GM19043 (cell line): ENCODE measurements around the gene WDR18.
"Not testable (repeated sequence)": the region's sequence is repeated elsewhere in the genome, so short reads cannot be mapped to it uniquely, and the experiment has no call there.

Source experiments
- ATAC-seq: cut with Tn5 transposase; IDR thresholded peaks from one replicate; pipeline ENCODE4 v1.9.1; 2021; ENCODE audit warnings: low read depth; ENCODE audit not compliant: unreplicated experiment

Gene WDR18

DNA sequence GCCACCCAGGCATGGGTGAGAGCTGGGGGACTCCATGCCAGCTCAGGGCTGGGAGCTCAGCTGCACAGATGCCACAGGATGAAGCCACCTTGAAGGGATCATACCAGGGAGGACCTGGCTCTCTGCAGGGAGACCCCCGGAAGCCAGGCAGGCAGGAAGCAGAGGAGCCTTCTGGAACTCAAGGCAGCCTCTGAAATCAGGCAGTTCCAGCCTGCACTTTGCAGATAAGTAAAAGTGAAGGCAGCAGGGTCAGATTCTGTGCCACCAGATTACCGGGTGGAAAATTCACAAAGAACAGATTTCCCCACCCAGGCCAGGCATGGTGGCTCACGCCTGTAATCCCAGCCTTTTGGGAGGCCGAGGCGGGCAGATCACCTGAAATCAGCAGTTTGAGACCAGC lies 34.2 kb downstream of the WDR18 start:
- ATAC-seq, result no peak

DNA sequence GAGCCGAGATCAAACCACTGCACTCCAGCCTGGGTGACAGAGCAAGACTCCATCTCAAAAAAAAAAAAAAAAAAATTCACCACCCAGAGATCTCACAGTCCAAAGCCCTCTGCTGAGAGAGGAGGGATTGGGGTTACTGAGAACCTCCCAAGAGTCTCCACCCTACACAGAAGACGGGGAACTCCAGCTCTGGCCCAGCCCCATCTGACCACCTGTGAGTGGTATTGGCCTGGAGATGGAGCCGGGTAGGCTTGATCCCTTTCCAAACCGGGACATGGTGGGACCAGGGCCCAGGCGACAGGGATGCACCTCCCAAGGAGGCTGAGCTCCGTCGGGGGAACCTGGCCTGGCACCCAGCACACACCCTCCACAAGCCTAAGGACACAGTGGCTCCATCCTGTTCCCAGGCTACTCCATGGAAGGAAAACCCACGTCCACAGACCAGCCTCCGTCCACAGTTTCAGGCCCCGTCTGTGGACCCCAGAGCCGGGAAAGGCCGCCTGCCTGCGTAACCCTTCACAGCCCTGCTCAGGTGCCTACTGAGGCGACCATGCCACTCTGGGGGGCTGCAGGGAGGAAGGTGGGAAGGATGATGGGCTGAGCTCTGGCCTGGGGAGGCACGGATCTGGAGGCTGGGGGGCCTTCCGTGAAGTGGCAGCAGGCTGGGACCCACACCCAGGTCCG lies 34.9 kb downstream of the WDR18 start:
- no peak for ATAC-seq

DNA sequence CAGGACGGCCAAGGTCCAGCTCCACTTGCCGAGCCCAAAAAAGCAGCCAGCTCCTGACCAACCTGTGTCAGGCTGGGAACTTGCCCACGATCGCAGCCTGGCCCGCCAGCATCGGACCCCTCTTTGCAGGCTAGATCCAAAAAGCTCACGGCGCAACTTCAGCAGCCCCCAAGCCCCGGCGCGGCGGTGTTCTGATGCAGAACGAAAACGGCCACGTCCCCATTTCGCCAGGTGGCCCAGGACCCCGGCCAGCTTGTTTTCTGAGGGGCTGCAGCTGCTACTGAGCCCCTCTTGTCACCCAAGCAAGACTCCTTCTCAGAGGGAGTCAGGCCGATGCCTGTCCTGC lies 35.4 kb downstream of the WDR18 start:
- ATAC-seq, result no peak

DNA sequence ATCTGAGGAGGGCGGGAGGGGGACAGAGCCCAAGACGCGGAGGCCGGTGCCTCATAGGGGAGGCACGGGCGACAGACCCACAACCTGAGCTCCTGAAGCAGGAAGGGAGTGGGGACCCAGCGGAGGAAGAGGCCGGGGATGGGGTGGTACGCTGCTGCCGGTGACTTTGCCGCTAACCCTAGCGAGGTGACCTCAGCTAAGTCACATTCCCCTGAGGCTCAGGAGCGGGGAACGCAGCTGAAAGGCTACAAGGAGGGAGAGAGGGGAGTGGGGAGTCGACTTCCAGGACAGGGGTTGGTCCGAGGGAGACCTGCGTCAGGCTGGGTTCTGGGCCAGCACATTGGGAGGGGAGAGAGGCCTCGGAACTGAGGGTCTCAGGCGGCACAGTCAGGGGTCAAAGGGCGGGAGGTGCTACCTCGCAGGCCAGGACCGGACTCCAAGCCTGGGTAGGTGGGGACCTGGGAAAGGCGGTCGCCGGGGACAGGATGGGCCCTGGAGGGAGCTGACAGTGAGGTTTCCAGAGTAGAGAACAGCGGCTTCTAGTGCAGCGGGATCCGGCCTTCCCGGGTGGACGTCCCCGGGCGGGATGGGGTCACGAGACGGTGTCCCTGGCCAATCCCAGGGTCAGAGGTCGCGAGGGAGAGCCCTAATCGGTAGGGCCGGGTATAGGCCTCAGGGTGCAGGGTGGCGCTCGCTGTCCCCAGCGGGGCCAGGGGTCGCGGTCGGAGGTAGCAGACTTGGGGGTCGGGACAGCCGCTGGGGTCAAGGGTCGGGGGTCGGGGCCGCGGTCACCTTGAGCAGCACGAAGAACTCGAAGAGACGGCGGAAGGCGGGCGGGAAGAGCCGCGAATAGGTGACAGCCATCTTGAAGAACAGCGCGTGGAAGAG lies 36.1 kb downstream of the WDR18 start:
- ATAC-seq, result no peak

DNA sequence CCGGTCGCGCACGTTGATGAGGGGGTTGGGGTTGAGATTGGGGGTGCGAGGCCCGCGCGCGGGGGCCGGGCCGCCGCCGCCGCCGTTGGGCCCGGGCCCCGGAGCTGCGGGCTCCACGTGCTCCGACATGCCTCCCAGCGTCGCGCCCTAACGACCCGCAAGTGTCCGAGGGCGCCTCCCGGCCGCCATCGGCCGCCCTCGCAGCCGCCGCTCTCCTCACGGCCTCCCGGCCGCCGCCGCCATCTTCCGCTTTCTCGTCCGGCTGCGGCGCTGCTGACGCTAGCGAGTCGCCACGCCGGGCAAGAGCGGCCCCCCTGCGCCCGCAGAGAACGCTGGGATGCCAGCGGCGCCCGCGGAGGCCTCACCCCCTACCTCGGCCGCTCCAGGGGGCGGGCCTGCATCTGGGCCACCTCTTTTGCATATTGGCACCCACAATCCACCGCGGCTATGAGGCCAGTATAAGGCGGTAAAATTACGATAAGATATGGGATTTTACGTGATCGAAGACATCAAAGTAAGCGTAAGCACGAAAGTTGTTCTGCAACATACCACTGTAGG lies 36.8 kb downstream of the WDR18 start, which contains the start of gene TMEM259:
TSS of gene TMEM259 (minus strand) at position 256 of the 558 bp plus-strand sequence. CDS start at position 129, 127 bp downstream.
- peak; percentile 80 for ATAC-seq

DNA sequence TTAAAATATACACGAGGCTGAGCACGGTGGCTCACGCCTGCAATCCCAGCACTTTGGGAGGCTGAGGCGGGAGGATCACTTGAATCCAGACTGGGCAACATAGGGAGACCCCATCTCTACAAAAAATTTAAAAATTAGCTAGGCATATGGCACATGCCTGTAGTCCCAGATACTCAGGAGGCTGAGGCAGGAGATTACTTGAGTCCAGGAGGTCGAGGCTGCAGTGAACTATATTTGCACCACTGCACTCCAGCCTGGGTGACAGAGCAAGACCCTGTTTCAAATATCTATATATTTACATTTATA lies 39.7 kb downstream of the WDR18 start:
- ATAC-seq, result not testable (repeated sequence)

DNA sequence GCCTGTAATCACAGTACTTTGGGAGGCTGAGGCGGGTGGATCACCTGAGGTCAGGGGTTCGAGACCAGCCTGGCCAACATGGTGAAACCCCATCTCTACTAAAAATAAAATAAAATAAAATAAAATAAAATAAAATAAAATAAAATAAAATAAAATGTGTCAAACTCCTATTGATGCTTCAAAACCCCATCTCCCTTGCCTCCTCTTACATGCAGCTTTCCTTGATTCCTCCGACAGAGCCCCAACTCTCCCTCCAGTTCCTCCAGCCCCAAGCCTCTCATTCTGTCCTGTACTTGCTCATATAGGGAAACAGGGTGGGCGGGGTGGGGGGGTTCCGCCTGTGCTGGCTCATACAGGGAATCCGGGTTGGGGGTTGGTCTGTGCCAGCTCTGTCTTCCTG lies 40.9 kb downstream of the WDR18 start:
- not testable (repeated sequence) for ATAC-seq

DNA sequence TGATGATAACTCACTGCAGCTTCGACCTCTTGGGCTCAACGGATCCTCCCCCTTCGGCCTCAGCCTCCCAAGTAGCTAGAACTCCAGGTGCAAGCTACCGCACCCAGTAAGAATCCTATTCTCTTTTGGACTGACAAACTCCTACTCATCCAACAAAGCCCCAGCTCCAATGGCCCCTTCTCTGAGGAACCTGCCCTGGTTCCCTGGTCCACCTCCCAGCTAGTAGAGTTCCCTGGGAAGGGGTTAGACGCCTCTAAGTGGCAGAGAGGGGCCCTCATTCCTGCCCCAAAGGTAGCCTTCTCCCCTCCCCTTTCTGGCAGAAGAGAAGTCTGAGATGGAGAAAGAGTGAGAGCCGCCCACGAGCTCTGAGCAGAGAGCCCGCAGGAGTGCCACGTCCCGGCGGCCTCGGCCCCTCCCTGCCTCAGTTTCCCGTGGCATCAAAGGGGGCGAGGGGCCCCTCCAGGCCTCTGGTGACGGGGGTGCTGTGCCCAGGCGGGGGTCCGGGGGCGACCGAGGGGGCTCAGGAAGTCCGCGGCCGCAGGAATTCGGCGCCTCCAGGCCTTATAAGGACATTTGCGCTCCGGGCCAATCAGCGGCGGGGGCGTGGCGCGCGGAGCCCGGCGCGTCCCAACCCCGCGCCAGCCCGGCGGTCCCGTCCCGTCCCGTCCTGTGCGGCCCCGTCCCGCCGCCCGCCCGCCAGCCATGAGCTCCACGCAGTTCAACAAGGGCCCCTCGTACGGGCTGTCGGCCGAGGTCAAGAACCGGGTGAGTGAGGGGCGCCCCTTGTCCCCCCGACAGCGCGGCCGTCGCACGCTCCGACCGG lies 42.0 kb downstream of the WDR18 start, which contains the start of gene CNN2:
TSS of gene CNN2 (plus strand) at position 649 of the 823 bp plus-strand sequence. CDS start at position 703, 54 bp downstream.
- no peak for ATAC-seq

DNA sequence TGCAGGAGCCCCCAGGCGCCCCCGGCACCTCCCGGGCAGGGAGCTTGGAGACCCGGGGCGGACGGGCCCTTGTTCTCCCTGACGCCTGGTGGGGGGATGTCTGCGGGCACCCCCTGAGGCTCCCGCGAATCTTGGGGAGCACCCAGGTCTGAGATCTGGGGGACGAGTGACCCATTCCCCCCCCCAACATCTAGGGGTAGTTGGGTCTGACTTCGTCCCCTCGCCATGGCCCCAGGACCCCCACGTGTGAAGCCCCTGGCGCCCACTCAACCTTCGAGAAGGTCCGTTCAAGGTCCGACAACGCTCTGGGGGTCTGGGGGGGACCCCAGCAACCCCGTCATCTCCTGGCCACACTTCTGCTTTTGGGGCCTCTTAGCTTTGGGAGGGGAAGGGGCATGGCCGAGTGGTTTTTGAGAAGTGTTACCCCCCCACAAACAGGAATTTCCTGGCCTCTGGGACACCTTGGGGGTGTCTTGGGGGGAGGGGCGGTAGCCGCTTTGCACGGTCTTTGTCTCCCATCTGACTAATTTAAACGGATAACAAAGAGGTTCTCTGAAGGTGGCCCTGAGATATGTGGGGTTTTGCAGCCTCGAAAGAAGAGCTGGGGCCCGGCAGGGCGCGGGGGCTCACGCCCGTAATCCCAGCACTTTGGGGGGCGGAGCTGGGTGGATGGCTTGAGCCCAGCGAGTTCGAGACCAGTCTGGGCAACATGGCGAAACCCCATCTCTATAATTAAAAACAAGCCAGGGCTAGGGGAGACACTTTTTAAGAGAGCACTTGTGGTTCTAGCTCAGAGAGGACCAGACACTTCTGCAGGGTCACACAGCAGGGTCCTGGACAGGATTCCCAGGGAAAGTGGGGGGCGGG lies 42.9 kb downstream of the WDR18 start:
- ATAC-seq, result no peak

DNA sequence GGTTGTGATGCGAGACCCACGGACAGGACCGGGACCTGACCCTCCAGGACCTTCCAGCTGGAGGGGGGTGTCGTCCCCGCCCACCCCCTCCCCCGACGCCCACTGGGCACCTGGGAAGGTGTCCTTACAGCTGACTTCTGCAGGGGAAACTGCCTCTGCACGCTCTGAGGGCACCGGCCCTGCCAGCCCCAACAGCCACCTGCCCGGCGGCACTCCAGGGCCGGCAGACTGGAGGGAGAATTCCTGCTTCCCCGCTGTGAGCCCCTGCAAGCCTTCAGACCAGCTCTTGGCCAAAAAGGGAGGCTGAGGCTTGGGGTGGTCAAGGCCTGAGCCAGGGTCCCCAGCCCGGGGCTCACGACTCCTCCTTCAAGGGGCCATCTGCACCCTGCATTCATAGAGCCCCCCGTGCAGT lies 43.5 kb downstream of the WDR18 start:
- no peak for ATAC-seq

DNA sequence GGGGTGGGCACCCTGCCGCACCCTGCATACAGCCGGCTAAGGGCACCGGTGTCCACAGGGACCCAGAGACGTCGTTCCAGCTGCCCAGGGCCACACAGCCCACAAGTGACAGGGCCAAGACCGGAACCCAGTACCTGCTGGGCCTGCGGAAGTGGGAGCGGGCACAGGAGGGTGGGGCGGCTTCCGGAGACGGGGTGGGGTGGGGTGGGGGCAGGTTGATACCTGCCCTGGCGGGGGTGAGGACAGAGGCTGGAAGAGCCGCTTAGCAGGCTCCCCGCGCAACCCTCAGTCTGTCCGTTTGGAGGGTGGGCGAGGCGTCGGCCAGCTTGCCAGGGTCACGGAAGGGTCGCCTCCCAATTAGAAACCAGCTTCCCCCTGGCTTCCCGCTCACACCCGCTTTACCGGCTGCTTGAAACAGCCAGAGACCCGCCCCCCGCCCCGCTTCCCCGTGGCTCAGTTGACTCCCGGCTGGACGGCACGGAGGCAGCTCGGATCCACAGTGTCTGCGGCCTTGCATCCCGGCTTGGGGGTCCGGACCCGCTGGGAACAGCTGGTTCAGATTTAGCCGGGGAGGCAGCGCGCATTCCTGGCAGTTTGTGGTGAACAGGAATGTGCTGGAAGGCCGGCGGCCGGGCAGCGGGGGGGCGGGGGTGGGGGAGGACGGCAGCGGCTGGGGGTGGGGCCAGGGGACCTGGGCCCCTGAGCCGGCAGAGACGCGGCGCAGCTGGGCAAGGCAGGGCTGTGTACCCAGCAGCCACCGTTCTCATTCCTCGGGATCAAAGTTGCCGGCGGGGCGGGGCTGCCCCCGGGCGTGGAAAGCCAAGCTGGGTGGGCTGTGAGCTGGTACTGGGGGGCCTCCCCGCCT lies 44.1 kb downstream of the WDR18 start:
- no peak for ATAC-seq

DNA sequence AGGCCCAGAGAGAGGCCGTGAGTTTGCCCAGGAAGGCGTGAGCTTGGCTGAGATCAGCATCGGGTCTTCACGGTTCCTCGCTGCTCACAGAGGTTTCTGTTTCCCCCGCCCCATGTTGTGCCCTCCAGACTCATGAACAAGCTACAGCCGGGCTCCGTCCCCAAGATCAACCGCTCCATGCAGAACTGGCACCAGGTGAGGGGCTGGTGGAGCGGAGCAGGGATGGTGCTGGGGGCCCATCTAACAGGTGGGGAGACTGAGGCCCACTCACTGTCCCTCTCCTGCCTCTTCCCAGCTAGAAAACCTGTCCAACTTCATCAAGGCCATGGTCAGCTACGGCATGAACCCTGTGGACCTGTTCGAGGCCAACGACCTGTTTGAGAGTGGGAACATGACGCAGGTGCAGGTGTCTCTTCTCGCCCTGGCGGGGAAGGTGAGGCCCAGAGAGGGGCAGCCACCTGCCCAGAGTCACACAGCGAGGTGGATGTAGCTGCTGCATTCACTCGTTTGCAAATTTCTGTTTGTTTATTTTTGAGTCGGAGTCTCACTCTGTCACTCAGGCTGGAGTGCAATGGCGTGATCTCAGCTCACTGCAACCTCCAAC lies 48.2 kb downstream of the WDR18 start:
- ATAC-seq, result no peak

DNA sequence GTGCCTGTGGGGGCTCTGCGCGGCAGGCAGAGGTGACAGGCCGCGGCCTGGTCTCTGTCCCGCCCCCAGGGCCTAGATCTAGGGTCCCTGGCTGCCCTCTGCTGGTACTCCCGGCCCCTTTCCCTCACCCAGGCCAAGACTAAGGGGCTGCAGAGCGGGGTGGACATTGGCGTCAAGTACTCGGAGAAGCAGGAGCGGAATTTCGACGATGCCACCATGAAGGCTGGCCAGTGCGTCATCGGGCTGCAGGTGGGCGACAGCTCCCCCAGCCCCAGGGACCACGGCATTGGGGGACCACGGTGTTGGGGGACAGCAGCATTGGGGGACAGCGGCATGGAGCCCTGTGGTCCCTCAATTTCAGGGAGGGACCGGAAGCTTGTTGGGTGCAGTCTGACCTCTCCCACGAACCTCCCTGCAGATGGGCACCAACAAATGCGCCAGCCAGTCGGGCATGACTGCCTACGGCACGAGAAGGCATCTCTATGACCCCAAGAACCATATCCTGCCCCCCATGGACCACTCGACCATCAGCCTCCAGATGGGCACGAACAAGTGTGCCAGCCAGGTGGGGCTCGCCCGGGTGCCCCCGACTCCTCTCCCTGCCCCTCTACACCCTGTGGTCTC lies 52.0 kb downstream of the WDR18 start:
- ATAC-seq, result no peak

DNA sequence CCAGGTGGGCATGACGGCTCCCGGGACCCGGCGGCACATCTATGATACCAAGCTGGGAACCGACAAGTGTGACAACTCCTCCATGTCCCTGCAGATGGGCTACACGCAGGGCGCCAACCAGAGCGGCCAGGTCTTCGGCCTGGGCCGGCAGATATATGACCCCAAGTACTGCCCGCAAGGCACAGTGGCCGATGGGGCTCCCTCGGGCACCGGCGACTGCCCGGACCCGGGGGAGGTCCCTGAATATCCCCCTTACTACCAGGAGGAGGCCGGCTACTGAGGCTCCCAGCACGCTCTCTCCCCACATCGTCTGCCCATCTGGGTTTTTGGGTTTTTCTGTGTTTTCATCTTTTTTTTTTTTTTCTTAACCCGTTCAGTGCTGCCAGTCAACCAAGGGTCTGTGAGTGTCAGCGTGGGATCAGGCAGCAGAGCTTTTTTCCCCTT lies 53.5 kb downstream of the WDR18 start:
- ATAC-seq, result no peak

DNA sequence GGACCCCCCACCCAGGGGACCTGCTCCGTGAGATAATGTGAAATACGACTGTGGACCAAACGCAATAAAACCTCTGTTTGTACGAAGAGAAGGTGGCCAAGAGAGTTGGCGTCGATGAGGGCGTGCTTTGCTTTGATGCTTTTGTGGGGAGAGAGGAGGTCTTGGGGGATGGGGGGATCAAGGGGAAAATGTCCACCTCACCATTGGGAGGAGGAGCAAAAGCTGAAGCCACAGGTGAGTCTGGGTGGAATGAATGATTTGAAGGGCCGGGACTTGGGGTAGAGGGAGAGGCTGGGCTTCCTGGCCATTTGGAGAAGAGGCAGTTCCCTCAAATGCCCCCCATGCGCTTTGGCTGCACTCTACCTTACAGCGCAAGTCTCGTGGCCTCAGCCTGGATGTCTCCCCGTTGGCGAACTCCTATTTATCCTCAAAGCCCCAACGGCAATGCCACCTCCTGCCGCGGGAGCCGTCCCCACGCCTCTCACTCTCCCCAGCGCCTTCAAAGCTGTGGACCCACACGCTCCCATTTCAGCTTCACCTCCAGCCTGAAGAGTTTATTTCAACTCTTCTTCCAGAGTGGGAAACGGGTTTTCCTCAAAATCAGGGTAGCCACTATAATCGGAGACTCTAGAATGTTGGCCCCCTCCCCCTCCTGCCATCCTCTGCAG lies 55.0 kb downstream of the WDR18 start:
- no peak for ATAC-seq

DNA sequence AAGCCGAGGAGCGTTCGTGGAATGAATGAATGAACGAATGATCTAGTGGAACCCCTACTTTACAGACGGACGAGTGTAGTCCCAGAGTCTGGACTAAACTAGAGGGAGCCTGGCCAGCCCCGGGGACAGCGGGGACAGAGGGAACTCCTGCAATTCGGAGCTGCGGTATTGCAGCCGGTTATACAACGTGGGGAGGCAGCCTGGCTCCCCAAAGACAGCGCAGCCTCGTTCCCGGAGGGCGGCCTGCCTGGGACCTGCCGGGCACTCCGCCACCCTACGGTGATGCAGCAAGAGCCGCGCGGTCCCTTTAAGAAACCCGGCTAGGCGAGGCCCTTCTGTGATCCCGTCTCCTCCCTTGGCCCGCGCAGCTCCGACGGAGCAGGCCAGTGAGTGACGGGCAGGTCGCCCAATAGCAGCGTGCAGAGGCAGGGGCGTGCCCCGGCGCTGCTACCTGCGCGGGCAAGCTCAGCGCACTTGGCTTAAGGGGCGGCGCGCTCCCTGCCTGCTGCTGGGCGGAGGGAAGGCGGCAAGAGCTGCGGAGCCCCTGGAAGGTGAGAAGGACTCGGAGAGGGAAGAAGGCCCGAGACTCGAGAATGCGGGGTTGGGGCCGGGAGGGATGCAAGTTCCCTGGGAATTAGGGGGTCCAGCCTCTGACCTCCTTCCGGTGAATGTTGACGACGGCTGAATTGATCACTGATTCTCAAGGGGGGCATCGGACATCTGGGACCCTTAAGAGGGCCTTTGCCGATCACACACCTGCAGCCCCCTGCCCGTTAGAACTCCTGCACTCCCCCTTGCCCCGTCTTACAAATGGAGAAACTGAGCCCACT lies 55.7 kb downstream of the WDR18 start, which contains the start of gene ABCA7:
TSS of gene ABCA7 (plus strand) at position 462 of the 830 bp plus-strand sequence. CDS start 1,255 bp downstream, outside the sequence.
- ATAC-seq, result peak; percentile 62
